SKM-1 (cell line): ENCODE results near the gene AADACL2.

Experiments used
- DNase-seq: peaks from one replicate; lab custom pipeline; 2025; ENCODE audit not compliant: unreplicated experiment; lab: John Stamatoyannopoulos, UW

The AADACL2 gene, protein sequence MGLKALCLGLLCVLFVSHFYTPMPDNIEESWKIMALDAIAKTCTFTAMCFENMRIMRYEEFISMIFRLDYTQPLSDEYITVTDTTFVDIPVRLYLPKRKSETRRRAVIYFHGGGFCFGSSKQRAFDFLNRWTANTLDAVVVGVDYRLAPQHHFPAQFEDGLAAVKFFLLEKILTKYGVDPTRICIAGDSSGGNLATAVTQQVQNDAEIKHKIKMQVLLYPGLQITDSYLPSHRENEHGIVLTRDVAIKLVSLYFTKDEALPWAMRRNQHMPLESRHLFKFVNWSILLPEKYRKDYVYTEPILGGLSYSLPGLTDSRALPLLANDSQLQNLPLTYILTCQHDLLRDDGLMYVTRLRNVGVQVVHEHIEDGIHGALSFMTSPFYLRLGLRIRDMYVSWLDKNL

DNA sequence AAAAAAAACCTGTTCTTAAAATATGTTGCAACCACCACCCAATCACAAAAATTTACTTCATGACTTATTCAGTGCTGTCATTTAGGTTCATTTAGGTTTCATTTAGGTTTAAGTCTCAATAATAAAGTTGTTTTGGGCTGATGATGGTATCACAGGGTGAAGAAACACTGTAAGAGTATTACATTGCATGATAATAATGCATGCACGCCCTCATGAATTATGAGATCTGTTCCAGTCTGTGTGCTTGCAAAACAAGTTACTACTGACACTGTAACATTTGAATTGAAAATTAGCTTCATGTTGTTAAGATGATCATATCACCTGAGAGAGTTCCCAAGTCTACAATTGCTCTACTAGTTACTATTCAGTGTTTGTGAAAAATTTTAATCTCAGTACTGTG lies at the start of gene AADACL2:
AADACL2 (plus strand) TSS at position 315 of the 400 bp plus-strand sequence. CDS start 109 bp downstream, outside the sequence.
- DNase-seq: no peak

DNA sequence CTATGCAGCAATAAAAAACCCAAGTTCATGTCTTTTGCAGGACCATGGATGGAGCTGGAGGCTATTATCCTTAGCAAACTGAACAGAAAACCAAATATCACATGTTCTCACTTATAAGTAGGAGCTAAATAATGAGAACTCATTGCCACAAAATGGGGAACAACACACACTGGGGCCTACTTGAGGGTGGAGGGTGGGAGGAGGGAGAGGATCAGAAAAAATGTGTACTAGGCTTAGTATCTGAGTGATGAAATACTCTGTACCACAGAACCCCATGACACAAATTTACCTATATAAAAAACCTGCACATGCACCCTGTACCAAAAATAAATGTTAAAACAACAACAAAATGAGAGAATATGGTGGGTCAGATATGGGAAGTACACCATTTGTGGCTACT lies 49.6 kb upstream of the AADACL2 start:
- no peak for DNase-seq

DNA sequence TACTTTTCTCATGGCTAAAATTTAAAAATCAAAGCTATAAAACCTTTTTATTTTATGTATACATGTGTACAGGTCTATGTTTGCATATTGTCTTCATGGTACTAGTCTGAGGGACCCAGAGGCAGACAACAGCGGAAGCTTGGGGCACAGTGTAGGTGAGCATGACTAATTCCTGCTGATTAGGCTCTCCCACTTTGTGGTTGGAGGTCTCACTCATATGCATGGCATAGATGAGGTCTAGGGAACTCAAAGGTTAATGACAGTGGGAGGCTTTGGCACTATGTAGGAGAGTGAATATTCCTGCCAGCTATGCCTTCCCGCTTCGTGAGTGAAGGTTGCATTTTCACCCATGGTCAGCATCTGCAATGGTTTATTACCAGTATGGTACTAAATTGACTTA lies 47.5 kb upstream of the AADACL2 start:
- no peak for DNase-seq

DNA sequence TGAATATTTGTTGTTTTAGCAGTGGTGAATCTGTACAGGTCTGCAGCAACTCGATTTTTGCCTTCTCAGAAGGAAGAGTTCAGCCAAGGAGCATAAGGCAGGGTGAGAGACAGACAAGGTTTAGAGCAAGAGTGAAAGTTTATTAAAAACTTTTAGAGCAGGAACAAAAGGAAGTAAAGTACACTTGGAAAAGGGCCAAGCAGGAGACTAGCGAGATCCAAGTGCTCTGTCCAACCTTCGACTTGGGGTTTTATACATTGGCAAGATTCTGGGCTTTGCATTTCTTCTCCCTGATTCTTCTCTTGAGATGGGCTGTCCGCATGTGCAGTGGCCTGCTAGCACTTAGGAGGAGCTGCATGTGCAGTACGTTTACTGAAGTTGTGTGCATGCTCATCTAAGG lies 46.7 kb upstream of the AADACL2 start:
- DNase-seq: no peak

DNA sequence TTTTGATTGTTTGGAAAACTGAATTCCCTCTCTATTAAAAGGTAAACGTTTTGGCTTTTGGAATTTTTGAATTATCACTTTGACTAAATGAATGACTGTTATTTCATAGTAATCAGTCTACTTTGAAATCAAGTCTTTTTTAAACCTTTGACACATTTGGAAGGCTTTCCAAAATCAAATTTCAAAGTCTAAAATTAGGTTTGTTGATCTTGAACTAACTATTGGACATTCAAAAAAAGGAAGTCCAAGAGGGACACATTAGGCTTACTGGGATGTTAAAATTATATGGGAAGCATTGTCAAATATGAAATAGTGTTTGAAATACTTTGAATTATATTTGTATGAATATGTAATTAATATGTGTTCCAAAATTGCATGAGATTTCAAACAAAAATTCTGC lies 45.2 kb upstream of the AADACL2 start:
- no peak for DNase-seq

DNA sequence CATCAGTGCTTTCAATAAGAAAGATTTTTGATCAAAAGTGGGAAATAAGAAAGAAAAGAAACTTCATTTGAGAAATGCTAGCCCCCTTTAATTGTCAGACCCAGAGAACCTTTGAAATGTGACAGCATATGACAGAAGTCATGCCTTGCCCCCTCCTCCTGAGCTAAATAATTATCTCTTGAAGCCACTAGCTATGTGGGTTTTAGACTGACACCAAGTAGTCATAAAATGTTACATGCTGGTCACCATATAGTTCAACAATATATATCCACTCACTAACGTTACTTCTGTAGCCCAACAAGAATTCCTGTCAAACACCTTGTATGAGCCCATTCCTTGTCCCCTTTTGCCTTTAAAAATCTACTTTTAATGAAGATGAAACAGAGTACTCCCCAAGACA lies 43.1 kb upstream of the AADACL2 start:
- DNase-seq: no peak

DNA sequence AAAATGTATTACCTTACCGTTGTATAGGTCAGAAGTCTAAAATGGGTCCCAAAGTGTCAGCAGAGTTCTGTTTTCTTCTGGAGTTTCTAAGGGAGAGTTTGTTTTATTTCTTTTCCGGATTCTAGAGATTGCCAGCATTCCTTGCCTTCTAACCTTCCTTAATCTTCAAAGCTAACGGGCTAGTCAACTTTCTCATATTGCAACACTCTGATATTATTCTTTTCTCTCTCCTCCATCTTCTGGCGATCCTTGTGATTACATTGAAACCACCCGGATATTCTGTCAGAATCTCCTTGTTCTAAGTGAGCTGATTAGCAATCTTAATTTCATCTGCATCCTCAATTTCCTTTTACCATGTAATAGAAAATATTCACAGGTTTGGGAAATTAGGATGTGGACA lies 36.2 kb upstream of the AADACL2 start:
- no peak for DNase-seq

DNA sequence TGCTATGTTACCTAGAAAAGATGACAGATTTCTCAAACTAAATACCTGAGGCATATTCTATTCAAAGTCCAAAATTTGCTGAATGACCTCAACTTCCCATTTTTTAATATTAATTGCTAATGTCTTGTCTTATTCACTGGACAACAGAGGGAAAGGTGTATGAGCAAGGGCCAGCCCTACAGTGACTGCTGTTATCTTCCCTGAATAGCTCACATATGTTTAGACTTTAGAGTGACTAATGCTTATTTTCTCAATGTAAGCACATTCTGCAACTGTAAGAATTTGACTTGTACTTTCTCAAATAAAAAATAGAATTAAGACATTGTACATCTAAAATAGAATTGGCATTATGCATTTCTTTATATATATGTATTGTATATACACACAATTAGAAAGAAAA lies 26.5 kb upstream of the AADACL2 start:
- DNase-seq: no peak

DNA sequence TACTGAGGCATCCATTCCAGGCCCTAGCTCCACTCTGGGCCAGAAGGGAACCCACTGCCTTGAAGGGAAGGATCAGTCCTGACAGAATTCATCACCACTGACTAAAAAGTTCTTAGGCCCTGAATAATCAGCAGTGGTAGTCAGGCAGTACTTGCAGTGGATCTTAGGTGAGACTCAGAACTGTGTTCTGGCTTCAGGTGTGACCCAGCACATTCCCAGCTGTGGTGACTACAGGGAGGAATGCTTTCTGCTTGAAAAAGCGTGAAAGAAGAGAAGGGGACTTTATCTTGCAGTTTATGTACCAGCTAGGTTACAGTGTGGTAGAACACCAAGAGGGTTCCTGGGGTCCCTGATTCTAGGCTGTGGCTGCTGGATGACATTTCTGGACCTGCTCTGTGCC lies 24.9 kb upstream of the AADACL2 start:
- DNase-seq: no peak

DNA sequence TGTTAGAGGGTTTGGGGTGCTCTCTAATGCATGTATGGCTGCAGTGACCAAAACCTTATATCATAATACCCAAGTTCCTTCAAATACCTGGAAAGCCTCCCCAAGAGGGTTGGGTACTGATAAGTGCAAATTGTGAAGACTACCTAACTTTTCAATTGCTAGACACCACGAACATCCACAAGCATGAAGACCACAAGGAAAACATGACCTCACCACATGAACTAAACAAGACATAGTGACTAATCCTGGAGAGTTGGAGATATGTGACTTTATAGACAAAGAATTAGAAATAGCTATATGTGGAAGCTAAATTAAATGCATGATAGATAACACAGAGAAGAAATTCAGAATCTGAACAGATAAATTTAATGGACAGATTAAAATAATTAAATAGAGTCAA lies 23.9 kb upstream of the AADACL2 start:
- no peak for DNase-seq

DNA sequence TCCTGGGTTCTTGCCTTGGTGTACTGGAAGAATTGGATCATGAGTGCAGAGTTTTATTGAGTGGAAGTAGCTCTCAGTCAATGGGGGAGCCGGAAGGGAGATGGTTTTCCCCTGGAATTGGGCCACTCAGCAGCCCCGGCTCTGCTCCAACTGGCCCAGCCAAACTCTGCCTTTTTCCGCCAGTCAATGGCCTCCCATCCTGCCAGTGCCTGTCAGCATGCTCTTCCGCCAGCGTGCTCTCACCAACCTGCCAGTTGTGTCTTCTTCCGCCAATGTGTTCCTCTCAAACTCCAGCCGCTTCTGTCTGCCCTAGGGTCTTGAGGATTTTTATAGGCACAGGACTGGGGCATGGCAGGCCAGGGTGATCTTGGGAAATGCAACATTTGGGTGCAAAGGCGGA lies 12.4 kb upstream of the AADACL2 start:
- DNase-seq: no peak

DNA sequence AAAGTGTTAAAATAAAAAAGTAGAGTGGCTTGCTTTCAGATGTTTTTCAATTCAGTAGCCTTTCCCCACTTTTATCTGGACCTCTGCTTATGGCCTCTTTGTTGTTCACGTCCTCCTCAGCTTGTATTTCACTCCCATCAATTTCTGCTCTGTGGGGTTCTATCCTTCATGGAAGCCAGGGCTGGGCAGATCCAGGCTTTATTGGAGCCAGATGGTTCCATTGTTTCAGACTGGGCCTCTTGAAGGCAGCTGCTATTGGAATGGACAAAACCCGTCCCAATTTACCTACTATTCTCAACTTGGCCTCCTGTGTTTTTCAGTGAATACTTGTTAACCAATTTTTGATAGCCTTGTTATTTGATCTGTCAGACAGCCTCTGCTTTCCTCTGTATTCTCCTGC lies 10.9 kb upstream of the AADACL2 start:
- DNase-seq: no peak

DNA sequence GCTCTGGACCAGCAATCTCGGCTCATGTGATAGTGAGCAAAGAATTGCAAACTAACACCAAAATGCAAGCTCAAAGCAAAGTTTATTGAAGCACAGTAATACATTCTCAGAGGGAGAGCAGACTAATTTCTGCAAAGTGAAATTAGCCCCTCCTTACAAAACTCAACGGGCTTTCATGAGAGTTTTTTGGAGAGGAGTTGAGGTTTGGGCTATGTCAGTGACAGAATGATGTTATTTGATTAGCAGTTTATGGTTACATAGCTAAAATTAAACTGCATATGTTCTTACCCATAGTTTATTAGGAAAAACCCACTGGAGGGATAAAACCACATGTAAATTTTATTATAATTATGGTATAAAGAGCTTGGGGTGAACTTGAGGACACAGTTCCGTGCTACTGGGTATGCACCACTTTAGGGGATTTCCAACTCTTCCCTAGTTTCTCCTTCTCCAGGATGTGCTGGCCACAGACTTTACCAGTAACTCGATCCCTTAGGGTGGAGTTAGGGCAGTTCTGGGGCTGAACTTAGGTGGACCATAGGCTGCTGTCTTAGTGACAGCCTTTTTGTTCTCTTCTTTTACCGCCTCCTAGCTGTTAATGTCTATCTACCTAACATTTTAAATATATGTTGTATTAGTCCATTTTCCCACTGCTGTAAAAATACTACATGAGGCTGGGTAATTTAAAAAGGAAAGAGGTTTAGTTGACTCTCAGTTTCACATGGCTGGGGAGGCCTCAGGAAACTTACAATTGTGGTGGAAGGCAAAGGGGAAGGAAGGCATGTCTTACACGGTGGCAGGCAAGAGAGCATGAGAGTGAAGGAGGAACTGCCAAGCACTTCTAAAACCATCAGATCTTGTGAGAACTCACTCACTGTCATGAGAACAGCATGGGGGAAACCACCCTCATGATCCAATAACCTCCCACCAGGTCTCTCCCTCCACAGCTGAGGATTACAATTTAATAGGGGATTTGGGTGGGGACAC lies 8.9 kb upstream of the AADACL2 start:
- DNase-seq: no peak

DNA sequence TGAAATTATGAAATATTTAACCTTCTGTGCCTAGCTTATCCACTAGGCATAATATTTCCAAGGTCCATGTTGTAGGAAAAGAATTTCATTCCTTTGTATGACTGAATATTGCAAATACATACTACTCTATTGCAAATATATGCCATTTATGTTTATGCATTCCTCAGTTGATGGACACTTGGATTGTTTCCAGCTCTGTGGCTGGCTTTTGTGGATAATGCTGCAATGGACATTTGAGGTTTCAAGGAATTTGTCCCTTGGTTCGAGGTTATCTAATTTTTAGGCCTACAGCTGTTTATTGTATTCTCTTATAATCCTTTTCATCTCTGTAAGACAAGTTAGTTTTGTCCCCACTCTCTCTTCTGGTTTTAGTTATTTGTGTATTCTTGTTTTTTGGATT lies 7.7 kb upstream of the AADACL2 start:
- DNase-seq: no peak

DNA sequence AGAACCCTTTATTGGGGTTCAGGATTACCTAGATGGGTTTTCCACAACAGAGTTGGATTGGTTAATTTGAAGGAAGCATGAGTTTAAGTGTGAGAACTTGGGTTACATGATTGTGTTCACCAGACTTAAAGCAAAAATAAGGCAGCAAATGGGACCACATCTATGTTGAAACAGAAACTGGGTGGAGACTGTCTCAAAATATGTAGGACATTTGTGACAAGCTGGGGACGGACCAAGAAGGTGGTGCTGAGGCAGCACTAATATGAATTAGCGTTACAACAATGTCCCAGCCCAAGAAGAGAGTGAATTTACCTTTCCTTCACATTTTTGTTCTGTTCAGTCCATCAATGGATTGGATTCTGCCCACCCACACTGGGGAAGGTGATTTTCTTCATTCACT lies 866 bp upstream of the AADACL2 start:
- no peak for DNase-seq

DNA sequence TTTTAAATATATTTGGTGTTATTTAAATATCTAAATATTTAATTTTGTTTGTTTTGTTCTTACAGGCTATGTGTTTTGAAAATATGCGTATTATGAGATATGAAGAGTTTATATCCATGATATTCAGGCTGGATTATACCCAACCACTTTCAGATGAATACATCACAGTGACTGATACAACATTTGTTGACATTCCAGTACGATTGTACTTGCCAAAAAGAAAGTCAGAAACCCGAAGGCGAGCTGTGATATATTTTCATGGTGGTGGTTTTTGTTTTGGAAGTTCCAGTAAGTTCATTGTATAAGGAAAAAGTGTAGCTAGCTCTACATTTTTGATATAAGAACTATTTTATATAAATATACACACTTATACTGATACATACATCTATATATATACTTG lies 6.9 kb downstream of the AADACL2 start:
- DNase-seq: no peak

DNA sequence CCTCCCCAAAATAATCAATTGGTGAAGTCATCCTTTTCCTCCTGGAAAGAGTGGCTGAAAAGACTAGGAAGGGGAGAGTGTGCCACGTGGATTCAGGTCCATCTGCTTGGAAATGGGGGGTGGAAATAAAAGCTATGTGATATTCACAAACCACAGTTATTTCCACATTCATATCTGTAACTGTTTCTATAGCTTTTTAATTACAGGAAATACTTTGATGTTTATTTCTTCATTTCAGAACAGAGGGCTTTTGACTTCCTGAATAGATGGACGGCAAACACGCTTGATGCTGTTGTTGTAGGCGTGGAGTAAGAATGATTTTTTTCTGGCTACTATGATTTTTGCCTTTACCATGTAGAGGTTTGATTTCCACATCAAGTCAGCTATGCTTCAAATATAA lies 10.1 kb downstream of the AADACL2 start:
- DNase-seq: no peak

DNA sequence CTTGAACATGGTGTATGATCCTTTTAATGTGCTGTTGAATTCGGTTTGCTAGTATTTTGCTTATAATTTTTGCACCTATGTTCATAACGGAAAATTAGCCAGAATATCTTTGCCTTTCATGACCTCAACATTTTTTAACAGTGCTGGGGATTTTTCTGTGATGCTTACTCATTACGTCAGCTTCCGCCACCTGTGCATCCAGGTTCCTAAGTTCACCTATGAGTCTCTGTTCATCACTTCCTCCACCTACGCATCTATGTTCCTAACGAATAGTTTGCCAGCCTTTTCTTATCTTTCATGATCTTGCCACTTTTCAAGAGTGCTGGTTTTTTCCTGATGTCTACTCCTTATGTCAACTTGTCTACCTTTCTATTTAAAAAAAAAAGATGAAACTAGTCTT lies 16.5 kb downstream of the AADACL2 start:
- DNase-seq: no peak

DNA sequence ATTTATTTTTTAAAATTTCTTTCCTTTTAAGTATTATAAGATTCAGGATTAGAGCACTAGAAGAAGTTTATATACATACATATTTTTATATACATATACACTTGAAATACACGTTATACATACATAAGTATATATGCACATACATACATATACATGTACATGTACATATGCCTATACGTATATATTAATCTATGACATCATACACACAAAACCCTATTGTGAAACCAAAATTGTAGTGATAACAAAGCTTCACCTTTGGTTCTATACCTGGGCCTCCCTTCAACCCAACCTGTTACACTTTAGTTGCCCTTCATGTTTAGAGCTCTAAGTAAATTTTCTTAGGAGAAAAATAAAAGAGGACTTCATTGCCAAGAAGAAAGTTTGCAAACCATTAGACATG lies 17.0 kb downstream of the AADACL2 start:
- no peak for DNase-seq

DNA sequence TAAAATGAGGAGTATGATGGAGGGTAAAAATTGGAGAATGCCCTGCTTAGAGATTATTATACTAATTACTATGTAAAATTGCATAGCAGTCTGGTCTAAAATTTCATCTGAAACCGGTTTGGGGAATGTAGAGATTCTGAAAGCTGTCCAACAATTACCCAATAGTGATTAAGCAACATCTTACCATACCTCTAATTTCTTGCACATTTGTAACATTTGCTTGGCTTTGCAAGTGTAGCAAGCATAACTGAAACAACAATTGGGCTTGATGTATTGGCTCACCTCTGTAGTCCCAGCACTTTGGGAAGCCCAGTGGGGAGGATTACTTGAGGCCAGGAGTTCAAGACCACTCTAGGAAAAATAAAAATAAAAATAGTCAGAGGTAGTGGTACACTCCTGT lies 17.4 kb downstream of the AADACL2 start:
- peak; percentile 15 for DNase-seq

DNA sequence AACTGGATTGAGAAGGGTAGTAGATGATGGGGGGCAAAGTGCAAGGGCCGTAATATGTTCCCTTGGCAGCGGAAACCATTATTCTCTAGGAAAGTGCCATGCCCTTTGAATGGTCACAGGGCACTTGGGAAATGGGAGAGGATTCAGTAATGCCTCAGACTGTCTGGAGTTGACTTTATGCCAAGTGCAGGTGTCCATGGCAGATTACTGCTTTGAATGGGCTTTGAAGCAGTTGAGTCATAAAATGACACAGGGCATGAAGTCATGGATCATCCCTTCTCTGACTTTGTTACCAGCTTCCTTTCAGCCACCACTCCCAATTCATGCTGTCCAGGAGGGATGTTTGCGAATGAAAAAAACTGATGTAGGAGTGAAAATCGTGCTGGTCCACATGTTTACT lies 20.1 kb downstream of the AADACL2 start:
- no peak for DNase-seq

DNA sequence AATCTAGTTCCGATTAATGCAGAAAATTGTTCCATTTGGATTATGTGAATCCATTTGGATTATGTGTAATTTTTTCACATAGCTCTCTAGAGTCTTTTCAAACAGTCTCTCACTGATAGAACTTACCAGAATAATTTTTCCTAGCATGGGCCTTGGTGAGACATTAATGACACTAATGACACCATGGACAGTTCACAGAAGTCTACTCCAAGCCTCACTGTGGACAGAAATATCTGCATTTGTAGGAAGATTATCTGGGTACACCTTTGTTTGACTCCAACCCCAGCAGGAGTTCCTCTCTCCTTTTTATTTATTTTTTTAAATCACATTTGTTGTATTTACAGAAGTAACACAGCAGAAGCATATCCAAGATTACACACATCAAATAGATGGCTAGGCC lies 27.9 kb downstream of the AADACL2 start:
- no peak for DNase-seq
